WTC11 (cell line): Measurements from ENCODE around the gene FURIN. TPM values are rescaled to one million over a fixed set of nuclear protein-coding genes. Genes with fewer than 3 reads are reported as not detected.

Experiments used
- ATAC-seq: fragments of 200-7000 bp; cut with Tn5 transposase; 2 replicates; pipeline ENCODE4 v1.10.0; 2021; ENCODE audit warnings: mild to moderate bottlenecking, moderate library complexity
- CTCF ChIA-PET: fragments of 300-600 bp; sonication (Branson Sonifier 250); formaldehyde crosslinking; loops from one replicate; lab custom pipeline; 2021; ENCODE audit warnings: antibody characterized with exemption; lab: Charles Lee
- POLR2A ChIA-PET: fragments of 350-600 bp; sonication (Branson Sonifier 250); formaldehyde crosslinking; loops from one replicate; lab custom pipeline; 2021; ENCODE audit warnings: antibody characterized with exemption; lab: Charles Lee
- DNase-seq: peaks from one replicate; pipeline ENCODE4 v3.0.0; 2021; ENCODE audit warnings: low spot score
- H3K27ac Mint-ChIP-seq: 2 replicates; pipeline ENCODE4 v1.8.0; 2021; ENCODE audit warnings: mixed read lengths
- H3K27me3 Mint-ChIP-seq: 2 replicates; pipeline ENCODE4 v1.8.0; 2021; ENCODE audit warnings: low read depth, mild to moderate bottlenecking, moderate library complexity, mixed read lengths
- H3K36me3 Mint-ChIP-seq: 2 replicates; pipeline ENCODE4 v1.8.0; 2021; ENCODE audit warnings: mixed read lengths
- H3K4me1 Mint-ChIP-seq: 2 replicates; pipeline ENCODE4 v1.8.0; 2022; ENCODE audit warnings: mixed read lengths
- H3K4me3 Mint-ChIP-seq: 2 replicates; pipeline ENCODE4 v1.8.0; 2021; ENCODE audit warnings: mild to moderate bottlenecking, moderate library complexity, mixed read lengths
- H3K9me3 Mint-ChIP-seq: 2 replicates; pipeline ENCODE4 v1.8.0; 2021; ENCODE audit warnings: mixed read lengths
- E2F1 ChIP-seq: sonication (generic); formaldehyde crosslinking; IDR thresholded peaks from 2 replicates; pipeline ENCODE4 v1.8.0; 2022; ENCODE audit warnings: mild to moderate bottlenecking, missing genetic modification reagents
- FOXK1 ChIP-seq: sonication (generic); formaldehyde crosslinking; IDR thresholded peaks from 2 replicates; pipeline ENCODE4 v1.8.0; 2022; ENCODE audit warnings: mild to moderate bottlenecking, moderate library complexity, missing genetic modification reagents
- FOXP4 ChIP-seq: sonication (generic); formaldehyde crosslinking; IDR thresholded peaks from 2 replicates; pipeline ENCODE4 v1.8.0; 2022; ENCODE audit warnings: mild to moderate bottlenecking, missing genetic modification reagents
- GRHL2 ChIP-seq: fragments of 250-450 bp; sonication (Bioruptor Pico); IDR thresholded peaks from 2 replicates; pipeline ENCODE4 v1.8.0; 2022; ENCODE audit warnings: mild to moderate bottlenecking, moderate library complexity; ENCODE audit not compliant: insufficient replicate concordance, severe bottlenecking
- HMGA2 ChIP-seq: fragments of 250-450 bp; sonication (Bioruptor Pico); IDR thresholded peaks from 2 replicates; pipeline ENCODE4 v1.4.0; 2021; ENCODE audit warnings: mild to moderate bottlenecking, moderate library complexity
- MXD4 ChIP-seq: fragments of 250-450 bp; sonication (Bioruptor Pico); IDR thresholded peaks from 2 replicates; pipeline ENCODE4 v1.8.0; 2021; ENCODE audit warnings: mild to moderate bottlenecking, moderate library complexity, borderline replicate concordance
- NFATC4 ChIP-seq: fragments of 250-450 bp; sonication (Bioruptor Pico); IDR thresholded peaks from 2 replicates; pipeline ENCODE4 v1.9.0; 2021; ENCODE audit warnings: mild to moderate bottlenecking
- NFYB ChIP-seq: sonication (generic); formaldehyde crosslinking; conservative IDR thresholded peaks from 2 replicates; pipeline ENCODE4 v1.8.0; 2022; ENCODE audit warnings: low read depth, missing genetic modification reagents
- NR1H2 ChIP-seq: sonication (generic); formaldehyde crosslinking; IDR thresholded peaks from 2 replicates; pipeline ENCODE4 v1.9.0; 2021; ENCODE audit warnings: mild to moderate bottlenecking, moderate library complexity, missing genetic modification reagents
- NR2C2 ChIP-seq: sonication (generic); formaldehyde crosslinking; IDR thresholded peaks from 2 replicates; pipeline ENCODE4 v1.8.0; 2022; ENCODE audit warnings: mild to moderate bottlenecking, missing genetic modification reagents
- OVOL2 ChIP-seq: fragments of 250-450 bp; sonication (Bioruptor Pico); IDR thresholded peaks from 2 replicates; pipeline ENCODE4 v1.9.0; 2021; ENCODE audit warnings: mild to moderate bottlenecking, borderline replicate concordance
- USF1 ChIP-seq: sonication (generic); formaldehyde crosslinking; IDR thresholded peaks from 2 replicates; pipeline ENCODE4 v1.8.0; 2022; ENCODE audit warnings: mild to moderate bottlenecking, missing genetic modification reagents
- USF2 ChIP-seq: sonication (generic); formaldehyde crosslinking; IDR thresholded peaks from 2 replicates; pipeline ENCODE4 v1.8.1; 2023; ENCODE audit warnings: mild to moderate bottlenecking, missing genetic modification reagents, moderate library complexity
- ZMAT4 ChIP-seq: fragments of 250-450 bp; sonication (Bioruptor Pico); IDR thresholded peaks from 2 replicates; pipeline ENCODE4 v1.9.0; 2021; ENCODE audit warnings: mild to moderate bottlenecking
- ZNF219 ChIP-seq: sonication (generic); formaldehyde crosslinking; IDR thresholded peaks from 2 replicates; pipeline ENCODE4 v1.8.0; 2023; ENCODE audit warnings: missing genetic modification reagents, mild to moderate bottlenecking, borderline replicate concordance
- ZNF263 ChIP-seq: sonication (generic); formaldehyde crosslinking; IDR thresholded peaks from 2 replicates; pipeline ENCODE4 v1.8.1; 2022; ENCODE audit warnings: low read depth, mild to moderate bottlenecking, moderate library complexity, missing genetic modification reagents
- ZNF416 ChIP-seq: fragments of 250-450 bp; sonication (Bioruptor Pico); IDR thresholded peaks from 2 replicates; pipeline ENCODE4 v1.9.0; 2021; ENCODE audit warnings: mild to moderate bottlenecking, inconsistent platforms
- total RNA-seq: library from RNA; stranded (reverse); gene quantifications from 3 replicates; pipeline ENCODE4 v1.2.3, GENCODE V29; 2021

FURIN gene
- total RNA-seq, 1 experiment from 2014 or later = 46.3 TPM

- no peak for TF ChIP-seq FOXP4 (CRISPR knock-in tag)
These were observed 23.1 kb downstream of the FURIN start (continued) for GRCh38 chr15:90891346-90891949.

- ATAC-seq = no peak
- no peaks in the 10 kb centered on the region for H3K9me3 Mint-ChIP-seq
- no peaks in the 10 kb centered on the region for H3K27me3 Mint-ChIP-seq
- H3K27ac Mint-ChIP-seq = no peak overlapping the region
- no peak overlapping the region for H3K4me3 Mint-ChIP-seq
- POLR2A ChIA-PET = no interaction called here
- CTCF ChIA-PET = interaction anchor here (1.0 to 1.9 kb wide), 3 partner anchors 10 to 250 kb away, joined by 3 to 6 read pairs (median 4); no protein-coding TSS in a partner anchor
- no peak for TF ChIP-seq NR2C2
- TF ChIP-seq USF1 = no peak
- TF ChIP-seq ZNF263 = no peak
- no peak for TF ChIP-seq HMGA2 (CRISPR knock-in tag)
- no peak for TF ChIP-seq MXD4 (CRISPR knock-in tag)
- no peak for TF ChIP-seq ZNF416
- no peak for TF ChIP-seq OVOL2 (CRISPR knock-in tag)
- TF ChIP-seq NFATC4 (CRISPR knock-in tag) = no peak
- TF ChIP-seq NR1H2 = no peak
- TF ChIP-seq USF2 = no peak
- no peaks in the 10 kb centered on the region for H3K4me1 Mint-ChIP-seq
- no peaks in the 10 kb centered on the region for H3K36me3 Mint-ChIP-seq
- DNase-seq = no peak
These were observed 23.6 kb downstream of the FURIN start for GRCh38 chr15:90892023-90892422.

- no peaks in the 10 kb centered on the region for H3K36me3 Mint-ChIP-seq
- no peak for ATAC-seq
- H3K4me3 Mint-ChIP-seq = no peak overlapping the region
- CTCF ChIA-PET = interaction anchor here (1.0 to 1.9 kb wide), 3 partner anchors 10 to 250 kb away, joined by 3 to 6 read pairs (median 4); no protein-coding TSS in a partner anchor
- DNase-seq = no peak
- no peaks in the 10 kb centered on the region for H3K27me3 Mint-ChIP-seq
- POLR2A ChIA-PET = no interaction called here
- no peak overlapping the region for H3K27ac Mint-ChIP-seq
- H3K9me3 Mint-ChIP-seq = no peaks in the 10 kb centered on the region
- H3K4me1 Mint-ChIP-seq = no peaks in the 10 kb centered on the region
- TF ChIP-seq ZNF416 (no peak), FOXK1 (no peak), NFYB (CRISPR knock-in tag) (no peak), FOXP4 (CRISPR knock-in tag) (no peak), E2F1 (CRISPR knock-in tag) (no peak), ZNF219 (no peak), GRHL2 (no peak), ZMAT4 (CRISPR knock-in tag) (no peak)
These were observed 24.2 kb downstream of the FURIN start for GRCh38 chr15:90892498-90893174.
